GM12874 (cell line): ENCODE results near the gene CYP2S1.

Experiments
- TF ChIP-seq, protein P1 (sequence below): IDR thresholded peaks from 2 replicates; pipeline ENCODE4 v1.5.1; 2011; ENCODE audit warnings: low read depth, mild to moderate bottlenecking, control low read depth, low read length, moderate library complexity; ENCODE audit not compliant: insufficient read depth

Gene CYP2S1

DNA sequence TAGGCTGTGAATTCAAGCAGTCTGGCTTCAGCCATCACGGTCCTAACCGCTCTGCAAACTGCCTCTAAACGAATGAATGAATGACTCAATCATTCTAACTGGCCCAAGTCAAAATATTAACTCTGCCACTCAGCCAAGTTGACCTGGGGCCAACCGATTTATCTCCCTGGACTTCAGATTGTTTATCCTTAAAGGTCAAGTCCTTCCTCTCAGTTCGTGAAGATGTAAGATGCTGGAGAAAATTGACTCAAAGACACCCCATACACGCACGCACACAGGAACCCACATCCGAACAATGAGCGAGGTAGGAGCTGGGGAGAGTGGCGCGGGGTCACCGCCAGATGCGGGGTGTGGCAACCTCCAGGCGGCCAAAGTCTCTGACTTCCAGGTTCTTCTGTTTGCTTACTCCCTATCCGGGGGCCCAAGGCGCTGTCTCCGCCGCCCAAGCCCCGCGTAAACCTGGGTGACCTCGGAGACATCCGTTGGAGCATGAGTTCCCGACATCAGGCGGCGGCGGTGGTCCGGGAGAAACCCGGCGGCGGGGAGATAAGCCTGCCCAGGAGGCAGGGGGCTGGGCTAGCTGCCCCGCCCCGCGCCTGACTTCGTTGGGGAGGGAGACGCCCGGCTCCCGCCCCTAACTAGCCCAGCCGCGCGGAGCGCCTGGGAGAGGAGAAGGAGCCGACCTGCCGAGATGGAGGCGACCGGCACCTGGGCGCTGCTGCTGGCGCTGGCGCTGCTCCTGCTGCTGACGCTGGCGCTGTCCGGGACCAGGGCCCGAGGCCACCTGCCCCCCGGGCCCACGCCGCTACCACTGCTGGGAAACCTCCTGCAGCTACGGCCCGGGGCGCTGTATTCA lies at the start of gene CYP2S1:
CYP2S1 (plus strand) TSS at position 646 of the 856 bp plus-strand sequence; CDS start at position 692, 46 bp downstream.
- TF ChIP-seq, protein P1, sequence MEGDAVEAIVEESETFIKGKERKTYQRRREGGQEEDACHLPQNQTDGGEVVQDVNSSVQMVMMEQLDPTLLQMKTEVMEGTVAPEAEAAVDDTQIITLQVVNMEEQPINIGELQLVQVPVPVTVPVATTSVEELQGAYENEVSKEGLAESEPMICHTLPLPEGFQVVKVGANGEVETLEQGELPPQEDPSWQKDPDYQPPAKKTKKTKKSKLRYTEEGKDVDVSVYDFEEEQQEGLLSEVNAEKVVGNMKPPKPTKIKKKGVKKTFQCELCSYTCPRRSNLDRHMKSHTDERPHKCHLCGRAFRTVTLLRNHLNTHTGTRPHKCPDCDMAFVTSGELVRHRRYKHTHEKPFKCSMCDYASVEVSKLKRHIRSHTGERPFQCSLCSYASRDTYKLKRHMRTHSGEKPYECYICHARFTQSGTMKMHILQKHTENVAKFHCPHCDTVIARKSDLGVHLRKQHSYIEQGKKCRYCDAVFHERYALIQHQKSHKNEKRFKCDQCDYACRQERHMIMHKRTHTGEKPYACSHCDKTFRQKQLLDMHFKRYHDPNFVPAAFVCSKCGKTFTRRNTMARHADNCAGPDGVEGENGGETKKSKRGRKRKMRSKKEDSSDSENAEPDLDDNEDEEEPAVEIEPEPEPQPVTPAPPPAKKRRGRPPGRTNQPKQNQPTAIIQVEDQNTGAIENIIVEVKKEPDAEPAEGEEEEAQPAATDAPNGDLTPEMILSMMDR: no peak

DNA sequence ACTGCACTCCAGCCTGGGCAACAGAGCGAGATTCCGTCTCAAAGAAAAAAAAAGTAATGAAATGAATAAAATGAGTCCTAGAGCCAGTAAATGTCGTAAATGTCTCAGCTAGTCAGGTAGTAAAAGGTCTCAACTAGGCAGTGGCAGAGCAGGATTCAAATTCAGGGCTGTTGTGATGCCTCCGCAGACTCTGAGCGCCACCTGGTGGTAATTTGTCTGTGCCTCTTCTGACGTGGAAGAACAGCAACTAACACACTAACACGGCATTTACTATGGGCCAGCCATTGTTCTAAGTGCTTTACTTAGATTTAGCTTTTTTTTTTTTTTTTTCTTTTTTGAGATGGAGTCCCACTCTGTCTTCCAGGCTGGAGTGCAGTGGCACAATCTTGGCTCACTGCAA lies 48.6 kb upstream of the CYP2S1 start:
- TF ChIP-seq, protein P1: peak; percentile 77

GRCh38 chr19:41149831-41150230 lies 43.2 kb upstream of the CYP2S1 start:
- TF ChIP-seq, protein P1: no peak

GRCh38 chr19:41154060-41154459 lies 39.0 kb upstream of the CYP2S1 start:
- TF ChIP-seq, protein P1: no peak

DNA sequence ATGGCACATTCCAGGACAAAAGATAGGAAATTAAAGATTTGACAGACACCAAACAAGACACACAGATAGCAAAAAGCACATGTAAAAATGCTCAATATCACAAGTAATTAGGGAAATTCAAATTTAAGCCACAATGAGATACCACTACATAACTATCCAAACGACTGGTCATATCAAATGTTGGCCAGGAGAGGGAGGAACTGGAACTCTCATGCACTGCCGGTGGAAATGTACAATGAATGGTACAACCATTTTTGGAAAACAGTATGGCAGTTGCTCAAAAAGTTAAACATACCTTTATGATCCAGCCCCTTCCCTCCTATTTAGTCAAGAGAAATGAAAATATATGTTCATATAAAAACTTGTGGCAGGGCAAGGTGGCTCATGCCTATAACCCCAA lies 36.8 kb upstream of the CYP2S1 start:
- TF ChIP-seq, protein P1: no peak

DNA sequence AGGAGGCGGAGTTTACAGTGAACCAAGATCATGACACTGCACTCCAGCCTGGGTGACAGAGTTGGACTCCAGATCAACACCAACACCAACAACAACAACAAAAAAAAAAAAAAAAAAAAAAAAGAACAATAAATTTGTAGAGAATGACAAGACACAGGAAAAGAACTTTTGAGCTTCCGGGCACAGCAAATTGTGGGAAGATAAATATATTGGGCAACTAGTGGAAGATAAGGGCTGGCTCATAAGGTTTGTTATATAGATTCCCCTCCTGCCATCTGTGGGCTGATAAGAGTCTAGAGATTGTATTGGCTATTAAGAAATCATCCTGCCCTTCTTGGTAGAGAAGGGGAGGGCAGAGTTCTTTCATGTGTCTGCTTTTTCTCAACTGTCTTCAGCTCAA lies 33.1 kb upstream of the CYP2S1 start:
- TF ChIP-seq, protein P1: no peak

- TF ChIP-seq, protein P1: peak; percentile 15; the same call in 1 of the 2 replicates
Observed at GRCh38 chr19:41161903-41162302, 31.1 kb upstream of the CYP2S1 start.
